Ascending aorta (tissue), 2 donors: ENCODE data around the gene DGCR2. TPM values are rescaled to one million over a fixed set of nuclear protein-coding genes. Genes with fewer than 3 reads are reported as not detected.

Experiments used
- DNase-seq, 2 donors: peaks; one replicate each; pipeline ENCODE4 v3.0.0-alpha.2; 2019; ENCODE audit warnings: low spot score in 2 of 2
- H3K27ac ChIP-seq, 2 donors: fragments of 200-600 bp; sonication (generic); one replicate each; pipeline ENCODE4 v1.5.1; 2016 to 2017; ENCODE audit warnings: mild to moderate bottlenecking in 1 of 2
- H3K27me3 ChIP-seq: fragments of 200-600 bp; sonication (generic); one replicate; pipeline ENCODE4 v1.5.1; 2017
- H3K36me3 ChIP-seq, 2 donors: fragments of 200-600 bp; sonication (generic); one replicate each; pipeline ENCODE4 v1.5.1; 2016
- H3K4me1 ChIP-seq, 2 donors: fragments of 200-600 bp; sonication (generic); one replicate each; pipeline ENCODE4 v1.5.1; 2016 to 2017; ENCODE audit warnings: mild to moderate bottlenecking in 1 of 2
- H3K4me3 ChIP-seq, 2 donors: fragments of 200-600 bp; sonication (generic); one replicate each; pipeline ENCODE4 v1.5.1; 2016 to 2017; ENCODE audit warnings: mild to moderate bottlenecking in 1 of 2
- H3K9me3 ChIP-seq, 2 donors: fragments of 200-600 bp; sonication (generic); one replicate each; pipeline ENCODE4 v1.5.1; 2016
- CTCF ChIP-seq, 3 experiments: fragments of 200-600 bp in 2 of 3; fragments of 450-650 bp in 1 of 3; sonication (generic) in 2 of 3; IDR thresholded peaks; one replicate each; pipeline ENCODE4 v1.5.1; 2016 to 2019; ENCODE audit warnings: antibody characterized with exemption in 3 of 3, mild to moderate bottlenecking in 1 of 3, moderate library complexity in 1 of 3
- intact Hi-C: fragments of 100-400 bp; cut with DNase I; formaldehyde crosslinking; loops from one replicate; pipeline ENCODE4 v1.15.1; 2023
- total RNA-seq: library from RNA; depleted of rRNA; stranded (reverse); fragments of >200 nt; gene quantifications from one replicate; pipeline ENCODE4 v1.1.0, GENCODE V29; 2016

Gene DGCR2
- total RNA-seq, 1 donor from 2014 or later: 34.7 TPM

GRCh38 chr22:19050117-19050516 lies 72.1 kb downstream of the DGCR2 start:
- intact Hi-C loops: no loop called here
- Histone ChIP-seq H3K4me3 (no peak overlapping the region), H3K9me3 (no peaks in the 10 kb centered on the region), H3K4me1 (no peaks in the 10 kb centered on the region), H3K36me3 (peaks cover 55 to 66% of the 10 kb centered on the region in 2 donors), H3K27me3 (no peaks in the 10 kb centered on the region), H3K27ac (no peak overlapping the region)
- TF ChIP-seq CTCF (IDR thresholded peaks at IDR 0.05): no peak
- DNase-seq: no peak

- no peaks in the 10 kb centered on the region for H3K4me1 ChIP-seq
These were observed 73.7 kb downstream of the DGCR2 start for GRCh38 chr22:19048531-19048930.

GRCh38 chr22:19047993-19048392 lies 74.2 kb downstream of the DGCR2 start:
- no peak for TF ChIP-seq CTCF (IDR thresholded peaks at IDR 0.05)
- intact Hi-C loops: no loop called here

More at GRCh38 chr22:19048531-19048930, 73.7 kb downstream of the DGCR2 start:
- no peak for TF ChIP-seq CTCF (IDR thresholded peaks at IDR 0.05)
- no peak overlapping the region for H3K27ac ChIP-seq
- intact Hi-C loops: no loop called here
- H3K4me3 ChIP-seq: no peak overlapping the region
- peaks cover 71 to 82% of the 10 kb centered on the region in 2 donors for H3K36me3 ChIP-seq
- no peaks in the 10 kb centered on the region for H3K9me3 ChIP-seq
- no peaks in the 10 kb centered on the region for H3K27me3 ChIP-seq
- no peak for DNase-seq

GRCh38 chr22:19046719-19047609 lies 75.2 kb downstream of the DGCR2 start:
- H3K27me3 ChIP-seq: no peaks in the 10 kb centered on the region

More at GRCh38 chr22:19047993-19048392, 74.2 kb downstream of the DGCR2 start:
- Histone ChIP-seq H3K4me3 (no peak overlapping the region), H3K27me3 (no peaks in the 10 kb centered on the region), H3K9me3 (no peaks in the 10 kb centered on the region), H3K36me3 (peaks cover 76 to 83% of the 10 kb centered on the region in 2 donors), H3K4me1 (no peaks in the 10 kb centered on the region), H3K27ac (no peak overlapping the region)
- no peak for DNase-seq

GRCh38 chr22:19046287-19046686 lies 75.9 kb downstream of the DGCR2 start:
- no peaks in the 10 kb centered on the region for H3K27me3 ChIP-seq
- H3K4me1 ChIP-seq: no peaks in the 10 kb centered on the region
- TF ChIP-seq CTCF (IDR thresholded peaks at IDR 0.05): no peak
- no peak overlapping the region for H3K27ac ChIP-seq
- DNase-seq: no peak
- no peaks in the 10 kb centered on the region for H3K9me3 ChIP-seq
- H3K36me3 ChIP-seq: peaks cover 83 to 87% of the 10 kb centered on the region in 2 donors
- no peak overlapping the region for H3K4me3 ChIP-seq
- intact Hi-C loops: no loop called here

More at GRCh38 chr22:19046719-19047609, 75.2 kb downstream of the DGCR2 start:
- no peaks in the 10 kb centered on the region for H3K4me1 ChIP-seq
- no peak for TF ChIP-seq CTCF (IDR thresholded peaks at IDR 0.05)
- no peak overlapping the region for H3K27ac ChIP-seq
- DNase-seq: no peak
- peaks cover 81 to 83% of the 10 kb centered on the region in 2 donors for H3K36me3 ChIP-seq
- no peak overlapping the region for H3K4me3 ChIP-seq
- intact Hi-C loops: no loop called here
- H3K9me3 ChIP-seq: no peaks in the 10 kb centered on the region
